SU-DHL-6 (cell line): ENCODE results near the gene SMAD3.

Experiments used
- CTCF ChIP-seq: fragments of 200-600 bp; sonication (generic); IDR thresholded peaks from one replicate; pipeline ENCODE4 v1.5.1; 2017; ENCODE audit warnings: antibody characterized with exemption, mild to moderate bottlenecking, low read length, moderate library complexity; ENCODE audit not compliant: insufficient read depth, poor library complexity, severe bottlenecking
- EZH2phosphoT487 ChIP-seq: fragments of 200-600 bp; sonication (generic), shearing (Covaris generic); conservative IDR thresholded peaks from 2 replicates; pipeline ENCODE4 v1.6.1; 2018; ENCODE audit warnings: mild to moderate bottlenecking, antibody characterized with exemption, low read length, moderate library complexity, mixed read lengths

DNA sequence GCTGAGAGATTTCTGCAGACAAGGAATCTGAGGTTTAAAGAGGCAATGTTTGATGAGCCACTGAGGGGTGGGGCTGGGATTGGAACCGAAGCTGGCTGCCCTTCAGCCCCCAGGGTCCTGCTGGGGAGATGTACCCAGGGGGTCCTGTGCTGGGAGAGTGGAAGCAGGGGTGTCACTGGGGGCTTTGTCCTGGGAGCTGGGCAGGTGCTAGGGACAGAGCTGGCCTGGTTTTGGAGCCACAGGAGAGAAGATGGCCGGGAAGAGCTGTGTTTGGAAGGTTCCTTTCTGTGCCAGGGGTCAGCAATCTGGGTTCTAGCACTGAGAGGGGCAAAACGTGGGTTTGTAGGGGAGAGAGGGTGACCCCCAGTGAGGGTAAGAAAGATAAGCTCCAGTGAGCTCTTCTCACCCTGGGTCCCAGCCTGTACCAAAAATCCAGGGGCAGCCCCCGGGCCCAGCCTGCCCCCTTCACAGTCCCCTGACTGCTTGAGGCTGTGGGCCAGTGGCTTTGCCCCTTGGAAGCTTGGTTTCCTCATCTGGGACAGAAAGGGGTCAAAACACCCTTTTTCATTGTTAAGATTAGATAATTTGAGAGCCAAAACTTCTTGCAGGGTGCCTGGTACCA lies 69.6 kb downstream of the SMAD3 start:
- no peak for TF ChIP-seq CTCF
- TF ChIP-seq EZH2phosphoT487: no peak
